Sigmoid colon (tissue), 7 donors: ENCODE data around the gene FANCD2. TPM values are rescaled to one million over a fixed set of nuclear protein-coding genes. Genes with fewer than 3 reads are reported as not detected.
A peak's percentile ranks its signal among the peaks of the same experiment; 100 is the strongest.

Experiments
- DNase-seq: peaks from one replicate; pipeline ENCODE4 v3.0.0-alpha.2; 2019
- H3K27ac ChIP-seq, 4 donors: fragments of 200-600 bp; sonication (generic); one replicate each; pipeline ENCODE4 v1.5.1; 2016 to 2019; ENCODE audit warnings: mild to moderate bottlenecking in 1 of 4
- H3K27me3 ChIP-seq, 3 donors: fragments of 200-600 bp; sonication (generic); one replicate each; pipeline ENCODE4 v1.5.1; 2019; ENCODE audit warnings: mild to moderate bottlenecking in 1 of 3
- H3K36me3 ChIP-seq, 4 donors: fragments of 200-600 bp; sonication (generic); one replicate each; pipeline ENCODE4 v1.5.1; 2016 to 2019
- H3K4me1 ChIP-seq, 4 donors: fragments of 200-600 bp; sonication (generic); one replicate each; pipeline ENCODE4 v1.5.1; 2017 to 2019
- H3K4me3 ChIP-seq, 4 donors: fragments of 200-600 bp; sonication (generic); one replicate each; pipeline ENCODE4 v1.5.1; 2017 to 2019; ENCODE audit warnings: mild to moderate bottlenecking in 2 of 4, moderate library complexity in 1 of 4
- H3K9me3 ChIP-seq, 4 donors: fragments of 200-600 bp in 3 of 4; sonication (generic) in 3 of 4; one replicate each; pipeline versions ENCODE4 v1.5.1 to v1.6.1; 2013 to 2019
- CTCF ChIP-seq, 4 experiments: fragments of 450-650 bp in 3 of 4; fragments of 200-600 bp in 1 of 4; IDR thresholded peaks; one replicate each; pipeline ENCODE4 v1.5.1; 2016 to 2019; ENCODE audit warnings: antibody characterized with exemption in 4 of 4, mild to moderate bottlenecking in 3 of 4, moderate library complexity in 2 of 4
- EP300 ChIP-seq, 4 donors: sonication (generic); formaldehyde crosslinking; IDR thresholded peaks; one replicate each; pipeline ENCODE4 v1.6.1; 2017; ENCODE audit warnings: antibody characterized with exemption in 4 of 4
- POLR2A ChIP-seq, 2 donors: fragments of 450-650 bp; IDR thresholded peaks; one replicate each; pipeline ENCODE4 v1.6.1; 2016; ENCODE audit warnings: antibody characterized with exemption in 2 of 2, mild to moderate bottlenecking in 2 of 2, moderate library complexity in 2 of 2
- POLR2AphosphoS5 ChIP-seq, 4 donors: sonication (generic); formaldehyde crosslinking; IDR thresholded peaks; one replicate each; pipeline ENCODE4 v1.6.1; 2017; ENCODE audit warnings: antibody characterized with exemption in 4 of 4
- WGBS, 2 donors: extraction: QIAGEN DNeasy Blood & Tissue Kit; methylation state at CpG; one replicate each; pipeline ENCODE4 v1.1.7; 2013; 5-methylcytosine and 5-hydroxymethylcytosine counted together
- intact Hi-C: fragments of 100-400 bp; cut with DNase I; formaldehyde crosslinking; loops from one replicate; pipeline ENCODE4 v1.15.1; 2023
- polyA plus RNA-seq, 3 donors: library from polyadenylated mRNA; stranded (reverse); fragments of 200-250 nt; gene quantifications; one replicate each; pipeline ENCODE4 v1.2.3, GENCODE V29; 2013
- total RNA-seq, 4 donors: library from RNA; depleted of rRNA; stranded (reverse); fragments of >200 nt; gene quantifications; one replicate each; pipeline ENCODE4 v1.1.0, GENCODE V29; 2016
- donor health status: healthy with polysubstance abuse.
- donor health status: Bipolar disorder and iron deficiency.
- donor health status: healthy.

The FANCD2 gene
- total and polyA plus RNA-seq, 7 donors: 0.60 to 12.6 (median 2.9) TPM

- Histone ChIP-seq H3K9me3 (no peaks in the 10 kb centered on the region), H3K36me3 (no peaks in the 10 kb centered on the region), H3K27me3 (no peaks in the 10 kb centered on the region), H3K4me3 (no peak overlapping the region), H3K4me1 (no peaks in the 10 kb centered on the region), H3K27ac (no peak overlapping the region)
- intact Hi-C loops: no loop called here
- TF ChIP-seq EP300 (IDR thresholded peaks at IDR 0.05): no peak
- no peak for TF ChIP-seq CTCF (IDR thresholded peaks at IDR 0.05)
- no peak for TF ChIP-seq POLR2A (IDR thresholded peaks at IDR 0.05)
- TF ChIP-seq POLR2AphosphoS5 (IDR thresholded peaks at IDR 0.05): no peak
- WGBS, 2 donors: 96% methylated on average over 3 of the region's 3 CpGs
- no peak for DNase-seq
Measured at GRCh38 chr3:10093678-10094077, 67.4 kb downstream of the FANCD2 start.

- 96 to 97% methylated on average over 5 of the region's 5 CpGs for WGBS, 2 donors
- Histone ChIP-seq H3K4me1 (no peaks in the 10 kb centered on the region), H3K36me3 (no peaks in the 10 kb centered on the region), H3K27ac (no peak overlapping the region), H3K9me3 (no peaks in the 10 kb centered on the region), H3K27me3 (no peaks in the 10 kb centered on the region), H3K4me3 (no peak overlapping the region)
- intact Hi-C loops: no loop called here
- no peak for DNase-seq
- TF ChIP-seq POLR2AphosphoS5 (IDR thresholded peaks at IDR 0.05) (no peak), CTCF (IDR thresholded peaks at IDR 0.05) (no peak), EP300 (IDR thresholded peaks at IDR 0.05) (no peak), POLR2A (IDR thresholded peaks at IDR 0.05) (no peak)
Measured at GRCh38 chr3:10099041-10099440, 72.8 kb downstream of the FANCD2 start.

GRCh38 chr3:10106919-10107318, 80.7 kb downstream of the FANCD2 start:
- 87 to 91% methylated on average over 2 of the region's 2 CpGs for WGBS, 2 donors
- Histone ChIP-seq H3K27ac (no peak overlapping the region), H3K4me3 (no peak overlapping the region), H3K36me3 (no peaks in the 10 kb centered on the region), H3K4me1 (no peaks in the 10 kb centered on the region), H3K9me3 (no peaks in the 10 kb centered on the region), H3K27me3 (peaks cover 0 to 7% (median 0%) of the 10 kb centered on the region in 3 donors)
- intact Hi-C loops: no loop called here
- TF ChIP-seq EP300 (IDR thresholded peaks at IDR 0.05) (no peak), POLR2A (IDR thresholded peaks at IDR 0.05) (no peak)
- DNase-seq: no peak

- Histone ChIP-seq H3K4me3 (no peak within 1 kb of the TSS), H3K27ac (no peak within 1 kb of the TSS), H3K9me3 (no peaks in the 10 kb centered on the region), H3K36me3 (no peaks in the 10 kb centered on the region), H3K4me1 (no peaks in the 10 kb centered on the region), H3K27me3 (peaks cover 0 to 7% (median 0%) of the 10 kb centered on the region in 3 donors)
- WGBS, 2 donors: 87 to 91% methylated on average over 28 of the region's 28 CpGs
- DNase-seq: no peak
- TF ChIP-seq CTCF (IDR thresholded peaks at IDR 0.05) (no peak), POLR2AphosphoS5 (IDR thresholded peaks at IDR 0.05) (no peak), EP300 (IDR thresholded peaks at IDR 0.05) (no peak), POLR2A (IDR thresholded peaks at IDR 0.05) (no peak)
- intact Hi-C loops: no loop called here
Measured at GRCh38 chr3:10108091-10108490, 81.9 kb downstream of the FANCD2 start, which contains the start of gene FANCD2OS. TSS of gene FANCD2OS (minus strand) at chr3:10108255. CDS start at chr3:10104774, 3,481 bp downstream.

GRCh38 chr3:10115326-10116137, 89.3 kb downstream of the FANCD2 start, which contains the start of gene BRK1:
TSS of gene BRK1 (plus strand) at chr3:10115675. CDS start at chr3:10115702, 27 bp downstream.
- peak; percentile 97 for DNase-seq
- Histone ChIP-seq H3K27me3 (no peaks in the 10 kb centered on the region), H3K4me1 (peaks cover 0 to 32% (median 26%) of the 10 kb centered on the region in 4 donors), H3K27ac (peak within 1 kb of the TSS; percentile 75 to 87 (median 82)), H3K36me3 (no peaks in the 10 kb centered on the region), H3K9me3 (no peaks in the 10 kb centered on the region), H3K4me3 (peak within 1 kb of the TSS; percentile 50 to 93 (median 75))
- WGBS, 2 donors: 0% methylated on average over 54 of the region's 54 CpGs
- intact Hi-C loops: loop anchor here (1.0 to 10.0 kb wide), 4 partner anchors 88 to 183 kb away; partner anchors contain the start of genes CRELD1, EMC3 and FANCD2
- TF ChIP-seq POLR2AphosphoS5 (IDR thresholded peaks at IDR 0.05) (peak; percentile 89 to 97 (median 92)), EP300 (IDR thresholded peaks at IDR 0.05) (no peak), POLR2A (IDR thresholded peaks at IDR 0.05) (peak; percentile 81 to 86)
